GM19468 (cell line): ENCODE measurements around the gene CDHR4.
"Not testable (repeated sequence)": the region's sequence is repeated elsewhere in the genome, so short reads cannot be mapped to it uniquely, and the experiment has no call there.

Experiments used
- ATAC-seq: cut with Tn5 transposase; IDR thresholded peaks from one replicate; pipeline ENCODE4 v1.9.1; 2021; ENCODE audit warnings: mild to moderate bottlenecking, moderate library complexity, moderate number of reproducible peaks; ENCODE audit not compliant: unreplicated experiment; ENCODE audit errors: extremely low read depth

Gene CDHR4

DNA sequence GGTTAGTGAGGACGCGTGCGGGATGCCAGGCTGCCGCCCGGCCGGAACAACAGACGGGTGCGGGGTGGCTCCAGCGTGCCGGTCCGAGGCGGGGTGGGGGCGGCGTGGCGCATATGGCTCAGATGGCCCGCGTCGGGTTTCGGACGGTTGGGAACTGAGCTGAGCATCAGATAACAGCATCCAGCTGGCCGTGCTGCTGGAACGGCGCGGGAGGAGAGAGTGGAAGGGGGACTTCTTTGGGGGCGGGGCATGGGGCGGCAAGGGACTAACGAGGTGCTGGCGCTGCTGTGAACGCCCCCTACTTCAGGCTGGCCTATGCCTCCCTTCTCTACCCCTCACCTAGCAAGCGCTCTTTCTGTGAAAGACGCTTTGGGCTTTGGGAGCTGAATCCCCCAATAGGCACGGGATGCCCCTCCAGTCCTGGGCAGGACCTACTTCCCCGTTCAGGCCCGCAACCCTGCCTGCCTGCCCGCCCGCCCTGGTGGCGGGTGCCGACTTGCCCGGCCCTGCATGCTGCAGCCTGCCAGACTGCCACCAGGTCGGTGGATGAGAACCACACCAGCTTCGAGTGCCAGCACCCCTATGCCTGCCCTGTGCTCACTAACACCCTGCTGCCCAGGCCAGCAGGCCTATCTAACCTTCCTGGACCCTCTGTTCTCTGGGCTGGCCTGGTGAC is 3.9 kb upstream of the CDHR4 start:
- no peak for ATAC-seq

DNA sequence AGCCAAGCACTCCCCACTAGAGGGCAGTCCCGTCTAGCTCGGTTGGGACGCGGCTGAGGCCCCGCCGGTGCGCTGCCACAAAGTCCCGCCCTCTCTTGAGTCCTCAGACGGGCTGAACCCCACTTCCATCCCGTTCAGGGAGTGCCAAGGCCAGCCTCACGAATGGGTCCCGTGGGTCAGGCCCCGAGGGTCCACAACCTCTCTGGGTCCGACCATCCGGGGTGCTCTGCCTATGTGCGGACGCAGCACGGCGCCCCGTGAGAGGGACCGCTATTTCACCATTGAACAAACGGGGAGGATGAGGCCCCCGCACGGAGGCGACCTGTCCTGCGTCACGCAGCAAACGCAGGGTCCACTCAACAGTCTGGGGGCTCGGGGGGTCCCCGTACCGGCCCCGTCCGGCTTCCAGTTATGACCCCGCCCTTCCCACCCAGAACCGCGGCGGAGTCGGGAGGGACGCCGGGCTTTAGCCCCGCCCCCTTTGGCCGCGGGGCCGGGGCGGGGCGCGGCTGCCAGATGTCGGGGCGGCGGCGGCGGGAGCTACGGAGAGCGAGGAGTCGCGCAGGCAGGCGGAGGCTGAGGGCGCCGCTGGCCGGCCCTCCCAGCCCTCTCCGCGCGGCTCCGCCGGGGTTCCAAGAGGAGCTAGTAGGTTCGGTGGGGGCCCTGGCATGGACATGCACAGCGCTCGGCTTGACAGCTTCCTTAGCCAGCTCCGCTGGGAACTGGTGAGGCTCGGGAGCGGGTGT is 3.2 kb upstream of the CDHR4 start, which contains the start of gene INKA1:
INKA1 (plus strand) TSS at position 543 of the 746 bp plus-strand sequence; CDS start at position 675, 132 bp downstream.
- ATAC-seq: peak; percentile 11

DNA sequence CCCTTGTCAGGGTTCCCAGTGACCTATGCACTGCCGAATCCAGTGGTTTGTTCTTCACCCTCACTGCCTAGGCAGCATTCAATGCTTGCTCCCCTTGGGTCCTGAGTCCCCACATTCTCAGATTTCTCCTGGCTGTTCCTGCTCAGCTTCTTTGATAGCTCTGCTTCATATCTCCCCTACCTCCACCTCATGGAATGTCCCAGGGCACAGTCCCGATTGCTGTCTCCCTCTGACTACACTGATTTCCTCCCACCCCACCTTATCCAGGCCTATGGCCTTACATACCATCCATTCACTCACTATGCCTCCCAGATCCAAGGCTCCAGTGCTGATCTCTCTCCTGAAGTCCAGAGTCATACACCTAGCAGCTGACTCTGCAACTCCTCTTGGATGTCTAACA is 1.5 kb upstream of the CDHR4 start:
- no peak for ATAC-seq

GRCh38 chr3:49799105-49799504 is 568 bp downstream of the CDHR4 start:
- no peak for ATAC-seq

GRCh38 chr3:49794926-49795905 is 4.5 kb downstream of the CDHR4 start:
- ATAC-seq: no peak

- no peak for ATAC-seq
Observed at GRCh38 chr3:49794431-49794830, 5.2 kb downstream of the CDHR4 start.

- ATAC-seq: no peak
Observed at GRCh38 chr3:49793486-49794085, 6.1 kb downstream of the CDHR4 start.

DNA sequence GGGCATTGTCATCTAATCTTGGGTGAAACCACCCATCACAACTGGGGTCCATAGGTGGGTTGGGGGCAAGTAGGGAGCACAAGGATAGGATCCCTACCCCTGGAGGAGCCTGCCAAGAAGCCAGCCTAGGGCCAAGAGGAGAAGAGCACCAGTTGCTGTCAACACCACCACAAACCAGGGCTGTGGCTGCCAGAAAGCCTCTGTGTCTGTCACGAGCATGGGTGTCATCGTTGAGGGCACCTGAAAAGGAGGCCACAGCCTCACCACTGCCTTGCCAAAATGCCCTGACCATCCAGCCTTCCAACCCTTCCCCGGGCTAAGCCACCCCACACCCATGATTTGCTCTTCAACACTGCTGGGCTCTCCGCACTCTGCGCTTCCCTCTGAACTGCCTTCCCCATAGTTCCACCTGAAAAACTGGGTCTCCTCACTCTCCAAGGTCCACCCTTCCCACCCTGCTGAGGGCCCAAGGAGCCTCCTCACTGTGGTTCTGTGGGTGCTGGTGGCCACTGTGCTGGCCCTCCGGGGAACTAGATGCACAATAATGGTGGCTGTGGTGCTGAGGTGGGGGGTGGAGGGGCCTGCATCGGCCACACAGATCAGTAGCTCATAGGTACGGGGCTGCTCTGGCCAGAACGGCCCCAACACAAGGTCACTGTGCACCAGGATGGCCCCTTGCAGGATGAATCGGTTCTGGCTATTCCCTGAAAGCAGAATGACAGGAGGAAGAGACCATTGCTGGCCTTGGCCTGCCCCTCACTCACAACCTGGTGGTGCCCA is 7.1 kb downstream of the CDHR4 start:
- no peak for ATAC-seq

DNA sequence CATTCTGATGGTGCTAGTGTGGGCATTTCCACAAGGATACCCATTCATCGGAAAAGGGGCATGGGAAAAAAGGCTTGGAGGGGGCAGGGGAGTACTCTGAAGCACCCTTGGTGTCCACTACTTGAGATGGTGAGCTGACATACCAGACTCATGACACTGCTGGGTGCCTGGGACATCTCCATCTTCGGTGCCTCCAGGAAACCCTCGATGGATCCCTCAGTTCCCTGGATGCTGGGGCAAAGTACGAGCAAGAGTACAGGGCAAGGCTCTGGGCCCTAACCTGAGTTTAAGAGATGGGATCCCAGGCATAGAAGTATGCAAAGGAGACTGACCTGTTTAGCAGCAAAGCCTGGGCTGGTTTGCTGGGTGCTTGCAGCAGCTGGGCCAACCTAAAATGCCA is 8.1 kb downstream of the CDHR4 start:
- no peak for ATAC-seq

DNA sequence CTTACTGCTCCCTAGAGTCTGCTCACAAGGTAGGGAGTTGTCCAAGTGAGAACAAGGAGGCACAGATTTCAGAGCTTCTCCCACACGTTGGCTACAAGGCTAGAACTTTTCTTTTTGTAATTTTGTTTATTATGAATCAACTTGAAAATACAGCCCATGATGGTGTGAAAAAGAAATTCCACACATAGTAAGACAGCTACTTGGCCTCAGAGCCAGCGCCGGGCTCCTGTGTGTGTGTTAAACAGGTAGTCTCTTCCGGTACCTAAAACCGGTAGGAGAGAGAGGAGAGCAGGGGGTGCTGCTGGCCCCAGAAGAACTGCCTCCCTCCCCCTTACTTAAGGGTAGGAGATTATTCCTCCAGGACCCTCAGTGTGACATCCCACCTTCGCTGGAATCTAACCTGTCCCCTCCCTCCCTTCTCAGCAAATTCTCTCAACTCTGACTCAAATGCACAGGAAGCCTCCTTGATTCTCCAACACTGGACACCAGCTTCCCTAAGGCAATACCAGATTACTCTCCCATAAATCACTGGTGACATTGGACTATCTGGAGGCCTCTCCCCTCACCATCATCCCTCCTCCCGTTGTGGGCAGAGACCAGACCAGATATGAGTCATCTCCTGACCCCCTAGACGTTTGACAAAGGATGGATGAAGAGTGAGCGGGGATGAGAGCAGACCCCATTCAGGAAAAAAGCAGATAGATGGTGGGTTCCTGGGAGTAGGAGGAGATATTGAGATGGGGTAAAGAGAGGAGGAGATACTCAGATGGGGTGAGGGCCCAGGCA is 8.9 kb downstream of the CDHR4 start:
- no peak for ATAC-seq

- ATAC-seq: no peak
Observed at GRCh38 chr3:49788056-49788455, 11.6 kb downstream of the CDHR4 start.

DNA sequence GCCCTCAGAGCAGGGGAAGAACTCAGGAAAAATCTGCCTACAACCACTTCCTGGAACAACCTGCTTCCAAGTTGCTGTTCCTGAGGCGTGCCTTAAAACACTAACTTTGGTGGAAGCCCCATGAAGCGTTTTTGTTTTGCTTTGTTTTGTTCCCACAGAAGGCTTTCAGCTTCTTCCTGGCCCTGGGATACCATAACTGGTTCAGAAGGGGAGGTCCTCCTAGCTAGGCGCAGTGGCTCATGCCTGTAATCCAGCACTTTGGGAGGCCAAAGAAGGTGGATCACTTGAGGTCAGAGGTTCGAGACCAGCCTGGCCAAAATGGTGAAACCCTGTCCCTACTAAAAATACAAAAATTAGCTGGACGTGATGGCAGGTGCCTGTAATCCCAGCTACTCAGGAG is 12.1 kb downstream of the CDHR4 start:
- ATAC-seq: no peak

GRCh38 chr3:49787182-49787464 is 12.6 kb downstream of the CDHR4 start:
- ATAC-seq: no peak

GRCh38 chr3:49786357-49787181 is 13.1 kb downstream of the CDHR4 start, which contains the start of gene IP6K1:
Gene IP6K1, minus strand, starts transcription at chr3:49786542. Its CDS starts 38,502 bp downstream, at chr3:49748040.
- peak; percentile 97 for ATAC-seq

DNA sequence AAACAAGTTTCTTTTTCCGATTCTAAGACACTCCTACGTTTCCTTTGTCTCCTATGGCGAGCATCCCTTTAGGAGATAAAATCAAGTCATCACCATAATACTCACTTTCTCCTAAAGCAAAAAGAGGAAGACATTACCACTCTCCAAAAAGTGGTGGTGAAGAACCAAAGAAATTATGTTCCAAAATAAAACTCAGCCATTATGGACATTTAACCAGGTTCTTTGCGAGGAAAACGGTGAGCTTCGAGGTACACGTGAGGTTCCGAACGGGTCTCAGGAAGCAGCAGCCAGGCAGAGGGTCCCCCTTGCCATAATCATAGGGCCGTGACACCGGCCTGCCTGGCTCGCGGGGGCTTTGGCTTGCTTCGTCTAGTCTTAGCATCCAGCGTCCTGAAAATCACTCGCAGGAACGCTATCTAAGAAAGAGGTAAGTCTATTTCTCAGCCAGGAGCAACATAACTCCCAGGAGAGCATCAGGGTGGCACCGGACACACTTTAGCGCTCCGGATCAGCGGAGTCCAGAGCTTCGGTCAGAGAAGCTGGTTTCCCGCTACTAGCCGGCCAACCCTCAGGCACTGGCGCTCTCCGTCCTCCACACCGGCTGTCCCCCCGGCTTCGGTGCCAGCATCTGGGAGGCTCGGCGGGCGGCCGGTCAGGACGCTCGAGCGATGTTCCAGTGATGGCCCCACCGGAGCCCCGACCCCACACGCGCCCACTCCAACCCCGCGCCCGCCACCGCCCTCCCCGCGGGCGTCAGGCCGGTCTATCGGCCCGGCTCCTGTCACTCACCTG is 13.9 kb downstream of the CDHR4 start:
- ATAC-seq: peak; percentile 12

GRCh38 chr3:49782277-49782676 is 17.4 kb downstream of the CDHR4 start:
- ATAC-seq: not testable (repeated sequence)
